Colonic mucosa (tissue), 4 donors: Measurements from ENCODE around the gene C5orf15. TPM values are rescaled to one million over a fixed set of nuclear protein-coding genes. Genes with fewer than 3 reads are reported as not detected.

Source experiments
- DNase-seq: peaks from one replicate; pipeline ENCODE4 v3.0.0-alpha.2; 2020
- H3K27ac ChIP-seq: fragments of 200-600 bp; one replicate; pipeline ENCODE4 v1.8.0; 2021
- H3K27me3 ChIP-seq: fragments of 200-600 bp; one replicate; pipeline ENCODE4 v1.8.0; 2021
- H3K36me3 ChIP-seq: fragments of 200-600 bp; one replicate; pipeline ENCODE4 v1.8.0; 2021
- H3K4me1 ChIP-seq: fragments of 200-600 bp; one replicate; pipeline ENCODE4 v1.8.0; 2021; ENCODE audit warnings: mild to moderate bottlenecking
- H3K4me3 ChIP-seq: fragments of 200-600 bp; one replicate; pipeline ENCODE4 v1.8.0; 2021
- H3K9ac ChIP-seq, 2 donors: one replicate each; pipeline ENCODE4 v1.7.0; 2013; ENCODE audit warnings: control low read depth in 2 of 2, low read depth in 2 of 2, low read length in 2 of 2
- H3K9me3 ChIP-seq: fragments of 200-600 bp; one replicate; pipeline ENCODE4 v1.8.0; 2021
- intact Hi-C: fragments of 100-400 bp; cut with DNase I; formaldehyde crosslinking; loops from one replicate; pipeline ENCODE4 v1.14.1; 2022
- total RNA-seq, 2 donors: library from RNA; stranded (reverse); fragmentation: NEBNext Ultra II Directional in 1 of 2; extraction: Animal tissue kit (Norgen Biotek cat#: 25700) in 1 of 2; gene quantifications; one replicate each; pipeline ENCODE4 v1.2.1, GENCODE V29; 2021
- TF ChIP-seq, protein P1 (sequence below): fragments of 200-600 bp; IDR thresholded peaks from one replicate; pipeline ENCODE4 v1.8.0; 2022; ENCODE audit warnings: antibody characterized with exemption, mild to moderate bottlenecking
- donor health status: healthy.
- donor health status: DM: no; HTN: no; CAD: no.
- donor health status: DM: no; HTN: no; CAD: no.

C5orf15 gene
- total RNA-seq, 2 donors from 2014 or later = 21.1 to 31.9 TPM

DNA sequence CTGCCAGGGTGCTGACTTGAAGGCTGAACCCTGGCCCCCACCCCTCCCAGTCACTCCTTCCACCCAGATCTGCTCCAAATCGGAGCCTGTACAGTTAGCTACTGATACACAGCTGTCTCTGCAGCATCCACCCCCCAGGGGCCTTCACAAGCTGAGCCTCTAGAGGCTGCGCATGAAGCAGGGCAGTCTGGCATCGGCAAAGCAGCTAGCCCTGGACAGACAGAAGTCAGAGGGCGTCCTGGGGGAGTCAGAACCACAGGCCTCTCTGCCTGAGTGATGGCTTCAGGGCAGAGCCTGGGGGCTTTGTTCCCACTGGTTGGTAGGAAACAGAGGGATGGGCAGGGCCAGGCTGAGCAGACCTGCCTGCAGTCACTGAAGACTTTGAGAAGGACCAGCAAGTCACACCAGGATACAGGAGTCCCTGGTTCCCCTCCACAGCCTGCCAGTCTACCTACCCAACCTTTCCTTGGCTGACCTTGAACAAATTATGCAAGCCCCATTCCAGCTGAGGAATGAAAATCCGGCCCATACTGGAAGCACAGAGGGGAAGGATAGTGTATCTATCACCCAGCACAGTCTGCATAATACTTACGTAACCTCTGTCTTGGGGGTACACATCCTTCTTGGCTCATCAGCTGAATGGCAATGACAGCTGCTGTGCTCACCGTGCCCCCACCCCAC lies 27.6 kb upstream of the C5orf15 start:
- H3K27ac ChIP-seq = no peak overlapping the region
- no peaks in the 10 kb centered on the region for H3K9me3 ChIP-seq
- TF ChIP-seq, protein P1, sequence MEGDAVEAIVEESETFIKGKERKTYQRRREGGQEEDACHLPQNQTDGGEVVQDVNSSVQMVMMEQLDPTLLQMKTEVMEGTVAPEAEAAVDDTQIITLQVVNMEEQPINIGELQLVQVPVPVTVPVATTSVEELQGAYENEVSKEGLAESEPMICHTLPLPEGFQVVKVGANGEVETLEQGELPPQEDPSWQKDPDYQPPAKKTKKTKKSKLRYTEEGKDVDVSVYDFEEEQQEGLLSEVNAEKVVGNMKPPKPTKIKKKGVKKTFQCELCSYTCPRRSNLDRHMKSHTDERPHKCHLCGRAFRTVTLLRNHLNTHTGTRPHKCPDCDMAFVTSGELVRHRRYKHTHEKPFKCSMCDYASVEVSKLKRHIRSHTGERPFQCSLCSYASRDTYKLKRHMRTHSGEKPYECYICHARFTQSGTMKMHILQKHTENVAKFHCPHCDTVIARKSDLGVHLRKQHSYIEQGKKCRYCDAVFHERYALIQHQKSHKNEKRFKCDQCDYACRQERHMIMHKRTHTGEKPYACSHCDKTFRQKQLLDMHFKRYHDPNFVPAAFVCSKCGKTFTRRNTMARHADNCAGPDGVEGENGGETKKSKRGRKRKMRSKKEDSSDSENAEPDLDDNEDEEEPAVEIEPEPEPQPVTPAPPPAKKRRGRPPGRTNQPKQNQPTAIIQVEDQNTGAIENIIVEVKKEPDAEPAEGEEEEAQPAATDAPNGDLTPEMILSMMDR = no peak
- no peak overlapping the region for H3K4me3 ChIP-seq
- peaks cover 10% of the 10 kb centered on the region for H3K4me1 ChIP-seq
- DNase-seq = no peak
- intact Hi-C loops = no loop called here
- H3K9ac ChIP-seq = peak overlapping the region in 1 of 2 donors; percentile 21
- no peaks in the 10 kb centered on the region for H3K36me3 ChIP-seq
- H3K27me3 ChIP-seq = no peaks in the 10 kb centered on the region

DNA sequence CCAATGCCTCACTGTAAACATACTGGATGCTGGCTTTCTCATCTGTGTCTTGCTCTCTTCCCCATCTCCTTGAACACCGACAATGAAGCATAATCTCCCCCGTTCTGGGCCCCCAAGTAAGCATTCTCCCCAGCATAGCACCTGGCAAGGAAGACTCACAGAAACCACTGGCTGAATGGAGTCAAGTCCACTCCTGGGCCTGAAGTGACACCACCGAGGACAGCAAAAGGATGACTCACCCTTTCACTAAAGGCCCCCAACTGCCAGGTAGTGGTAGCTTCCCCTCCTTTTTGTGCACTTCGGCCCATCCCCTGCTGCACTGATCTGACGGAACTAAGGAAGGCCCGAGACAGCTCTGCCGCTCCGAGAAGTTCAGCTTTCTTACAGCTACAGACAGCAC lies 26.9 kb upstream of the C5orf15 start:
- intact Hi-C loops = no loop called here
- DNase-seq = no peak
- no peak overlapping the region for H3K27ac ChIP-seq

DNA sequence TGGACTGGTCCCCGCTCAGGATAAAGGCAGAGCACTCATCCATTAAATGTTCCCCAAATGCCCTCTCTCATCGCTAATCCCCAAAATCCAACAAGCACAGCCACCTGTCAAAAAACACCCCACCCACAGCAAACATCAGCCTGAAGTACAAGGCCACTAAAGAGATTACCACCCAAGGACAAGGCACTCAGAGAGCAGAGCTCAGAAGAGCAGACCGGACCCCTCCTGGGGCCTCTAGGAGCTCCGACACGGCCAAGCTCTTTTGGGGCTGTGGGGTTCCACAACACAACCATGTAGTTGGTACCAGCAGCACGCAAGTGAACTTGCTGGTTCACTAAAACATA lies 26.5 kb upstream of the C5orf15 start:
- TF ChIP-seq, protein P1 = no peak
- H3K9me3 ChIP-seq = no peaks in the 10 kb centered on the region
- no peak for DNase-seq
- no peak overlapping the region for H3K9ac ChIP-seq
- no peak overlapping the region for H3K27ac ChIP-seq
- intact Hi-C loops = no loop called here
- H3K27me3 ChIP-seq = no peaks in the 10 kb centered on the region
- peaks cover 7% of the 10 kb centered on the region for H3K4me1 ChIP-seq
- H3K4me3 ChIP-seq = no peak overlapping the region
- no peaks in the 10 kb centered on the region for H3K36me3 ChIP-seq

More for the DNA sequence above, 26.9 kb upstream of the C5orf15 start:
- Histone ChIP-seq H3K4me3 (no peak overlapping the region), H3K27me3 (no peaks in the 10 kb centered on the region), H3K9me3 (no peaks in the 10 kb centered on the region), H3K4me1 (peaks cover 10% of the 10 kb centered on the region), H3K36me3 (no peaks in the 10 kb centered on the region), H3K9ac (no peak overlapping the region)
- TF ChIP-seq, protein P1 = no peak

DNA sequence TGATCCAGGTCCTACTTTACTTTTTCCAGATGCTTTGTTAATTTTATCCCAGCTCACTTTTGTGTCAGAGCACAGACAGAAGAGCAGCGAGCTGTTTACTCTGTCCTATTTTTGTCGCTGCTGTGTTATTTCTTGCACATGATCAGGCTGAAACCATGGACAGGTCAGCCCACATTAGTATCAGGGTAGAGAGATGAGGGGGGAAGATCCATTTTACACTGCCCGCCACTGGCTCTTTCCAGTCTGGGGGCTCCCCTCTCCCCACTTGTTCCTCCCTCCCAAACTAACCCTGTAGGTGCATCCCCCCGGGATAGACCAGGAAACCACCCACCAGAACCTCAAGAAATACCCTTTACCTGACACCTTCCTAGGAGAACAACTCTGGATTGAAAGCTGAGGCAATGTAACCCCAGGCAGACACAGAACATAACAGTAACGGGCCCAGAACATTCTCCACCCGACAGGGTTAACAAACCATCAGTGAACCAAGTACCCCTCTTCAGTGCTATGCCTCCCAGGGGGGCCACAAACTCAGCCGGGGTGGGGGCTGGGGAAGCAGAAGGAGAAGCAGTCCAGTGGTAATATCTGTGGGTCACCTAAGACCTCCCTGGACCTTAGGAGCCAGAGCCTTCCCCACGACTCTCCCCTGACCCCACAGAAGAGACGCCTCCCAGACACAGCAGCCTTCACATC lies 26.0 kb upstream of the C5orf15 start:
- no peak for DNase-seq
- no peak overlapping the region for H3K4me3 ChIP-seq
- H3K9ac ChIP-seq = no peak overlapping the region
- no peaks in the 10 kb centered on the region for H3K9me3 ChIP-seq
- H3K27me3 ChIP-seq = no peaks in the 10 kb centered on the region
- H3K36me3 ChIP-seq = no peaks in the 10 kb centered on the region
- no peak overlapping the region for H3K27ac ChIP-seq
- TF ChIP-seq, protein P1 = no peak
- peaks cover 7% of the 10 kb centered on the region for H3K4me1 ChIP-seq
- intact Hi-C loops = no loop called here

DNA sequence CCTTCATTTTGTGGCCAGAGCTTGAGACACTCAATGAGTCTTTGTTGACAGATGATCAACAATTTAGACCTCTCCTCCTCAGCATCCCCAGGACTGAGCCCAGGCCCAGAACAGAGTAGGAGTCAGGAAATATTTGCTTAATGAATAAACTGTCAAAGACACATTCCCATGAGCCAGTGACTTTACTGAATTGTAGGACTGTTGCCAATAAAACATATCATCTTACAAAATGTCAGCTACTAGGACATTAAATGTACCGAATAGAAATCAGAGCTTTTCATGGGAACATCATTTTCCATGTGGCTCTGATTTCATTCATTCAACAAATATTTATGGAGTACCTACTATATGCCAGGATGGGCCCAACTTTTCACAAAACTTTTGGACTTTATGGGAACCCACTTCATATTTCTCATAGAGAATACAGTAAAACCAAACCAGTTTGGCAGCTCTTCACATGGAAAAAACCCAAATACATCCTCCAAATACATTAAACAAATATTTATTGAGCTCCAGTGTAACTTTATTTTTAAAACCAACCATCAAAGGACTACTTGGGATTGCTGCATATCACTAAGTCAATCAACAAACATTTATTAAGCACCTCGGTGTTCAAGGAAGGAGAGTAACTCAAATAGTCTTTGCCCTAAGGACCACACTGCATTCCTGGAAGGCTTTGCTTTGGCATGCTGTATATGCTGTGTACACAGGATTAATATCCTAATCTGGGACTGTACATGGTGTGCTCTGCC lies 24.9 kb upstream of the C5orf15 start:
- TF ChIP-seq, protein P1 = no peak
- no peak overlapping the region for H3K4me3 ChIP-seq
- peaks cover 7% of the 10 kb centered on the region for H3K4me1 ChIP-seq
- H3K9ac ChIP-seq = no peak overlapping the region
- intact Hi-C loops = no loop called here
- no peaks in the 10 kb centered on the region for H3K9me3 ChIP-seq
- peaks cover 8% of the 10 kb centered on the region for H3K36me3 ChIP-seq
- H3K27me3 ChIP-seq = no peaks in the 10 kb centered on the region
- no peak for DNase-seq
- no peak overlapping the region for H3K27ac ChIP-seq
